HG03342 (cell line): ENCODE measurements around the gene ZSWIM9.

Source experiments
- ATAC-seq: cut with Tn5 transposase; IDR thresholded peaks from one replicate; pipeline ENCODE4 v1.9.1; 2021; ENCODE audit warnings: mild to moderate bottlenecking, moderate library complexity; ENCODE audit not compliant: unreplicated experiment

The ZSWIM9 gene

GRCh38 chr19:48174445-48175030, 4.1 kb downstream of the ZSWIM9 start:
- no peak for ATAC-seq

GRCh38 chr19:48175578-48175977, 5.1 kb downstream of the ZSWIM9 start:
- ATAC-seq = no peak

GRCh38 chr19:48176226-48176625, 5.7 kb downstream of the ZSWIM9 start:
- no peak for ATAC-seq

DNA sequence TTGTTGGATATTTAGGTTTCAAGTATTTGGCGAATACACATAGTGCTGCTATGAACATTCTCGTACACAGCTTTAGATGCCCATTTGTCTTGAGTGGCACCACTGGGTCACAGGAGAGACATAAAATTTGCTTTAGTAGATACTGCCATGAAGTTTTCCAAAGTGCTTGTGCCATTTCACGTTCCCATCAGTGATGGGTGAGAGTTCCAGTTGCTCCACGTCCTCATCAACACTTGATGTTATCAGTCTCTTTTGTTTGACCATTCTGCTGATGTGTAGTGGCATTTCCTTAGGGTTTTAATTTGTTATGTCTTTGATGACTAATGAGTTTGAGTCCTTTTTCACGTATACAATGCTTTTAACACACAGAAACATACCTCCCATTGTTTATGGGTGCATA, 11.0 kb downstream of the ZSWIM9 start:
- ATAC-seq = no peak

- no peak for ATAC-seq
Measured at GRCh38 chr19:48182434-48182833, 12.0 kb downstream of the ZSWIM9 start.

GRCh38 chr19:48183356-48183755, 12.9 kb downstream of the ZSWIM9 start:
- no peak for ATAC-seq

DNA sequence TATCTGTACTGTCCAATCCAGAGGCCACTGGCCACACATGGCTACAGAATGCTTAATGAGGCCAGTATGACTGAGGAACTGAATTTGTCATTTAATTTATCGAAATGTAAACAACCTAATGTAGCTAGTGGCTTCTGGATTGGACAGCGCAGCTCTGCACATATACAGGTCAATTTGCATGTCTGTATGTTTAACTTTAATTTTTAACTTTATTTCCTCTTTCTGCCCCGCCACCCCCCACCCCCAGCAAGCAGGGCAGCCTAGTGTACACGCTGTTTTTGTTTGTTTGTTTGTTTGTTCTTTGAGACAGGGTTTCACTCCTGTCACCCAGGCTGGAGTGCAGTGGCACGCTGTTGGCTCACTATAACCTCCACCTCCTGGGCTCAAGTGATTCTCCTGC, 15.5 kb downstream of the ZSWIM9 start:
- no peak for ATAC-seq

DNA sequence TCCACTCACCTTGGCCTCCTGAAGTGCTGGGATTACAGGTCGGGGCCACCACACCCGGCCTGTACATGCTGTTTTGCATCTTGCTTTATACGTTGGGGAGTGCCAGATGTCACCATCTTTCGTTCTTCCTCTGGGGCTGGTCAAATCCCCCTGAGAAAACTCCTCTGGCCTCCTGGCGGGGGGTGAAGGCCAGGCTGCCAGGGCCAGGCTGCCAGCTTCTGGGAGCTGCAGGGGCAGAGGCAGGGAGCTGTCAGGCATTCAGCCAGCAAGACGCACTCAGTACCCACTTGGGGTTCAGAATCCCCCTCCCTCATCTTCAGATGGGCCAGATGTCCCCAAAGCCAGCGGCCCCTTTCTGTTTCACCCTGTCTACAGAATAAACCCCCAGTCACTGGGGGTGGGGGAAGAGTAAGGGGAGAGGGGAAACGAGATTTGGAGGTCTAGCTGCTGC, 16.1 kb downstream of the ZSWIM9 start:
- ATAC-seq = no peak

DNA sequence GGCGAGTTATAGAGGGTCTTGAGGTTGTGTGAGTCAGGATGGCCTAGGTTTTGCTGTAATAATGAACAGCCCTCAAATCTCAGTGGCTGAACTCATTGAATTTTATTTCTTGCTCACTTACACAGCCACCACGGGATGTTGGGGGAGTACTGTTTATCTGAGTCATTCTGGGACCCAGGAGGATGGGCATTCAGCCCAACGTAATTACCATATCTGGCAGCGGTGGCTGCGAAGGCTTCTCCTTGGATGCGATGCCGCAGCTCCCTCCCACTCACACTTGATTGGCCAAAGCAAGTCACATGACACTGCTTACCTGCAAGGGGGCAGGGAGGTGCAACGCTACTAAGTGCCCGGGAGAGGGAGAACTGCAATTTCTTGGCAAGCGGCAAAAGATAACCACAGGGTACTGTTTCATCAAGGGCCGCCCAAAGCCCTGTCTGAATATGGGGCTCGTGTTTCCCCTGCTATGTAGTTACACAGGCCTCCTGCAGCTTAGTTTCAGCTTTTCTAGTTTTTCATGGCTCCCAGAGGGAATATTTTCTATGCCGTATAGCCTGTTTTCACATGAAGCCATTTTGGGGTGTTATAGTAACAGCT, 19.9 kb downstream of the ZSWIM9 start:
- ATAC-seq = no peak

DNA sequence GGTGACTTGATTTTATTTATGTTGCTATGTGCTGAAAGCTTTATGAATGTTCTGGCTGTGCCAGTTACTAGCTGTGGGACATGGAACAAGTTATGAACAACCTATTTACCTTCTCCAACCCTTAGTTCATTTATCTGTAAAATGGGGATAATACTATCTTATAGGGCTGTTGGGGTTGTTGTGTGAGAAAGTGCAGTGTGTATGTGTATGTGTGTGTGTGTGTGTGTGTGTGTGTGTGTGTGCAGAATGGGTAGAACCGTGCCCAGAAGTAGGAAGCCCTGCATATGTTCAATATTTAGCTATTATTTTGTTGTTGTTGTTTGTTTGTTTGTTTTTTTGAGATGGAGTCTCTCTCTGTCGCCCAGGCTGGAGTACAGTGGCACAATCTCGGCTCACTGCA, 20.4 kb downstream of the ZSWIM9 start:
- no peak for ATAC-seq

DNA sequence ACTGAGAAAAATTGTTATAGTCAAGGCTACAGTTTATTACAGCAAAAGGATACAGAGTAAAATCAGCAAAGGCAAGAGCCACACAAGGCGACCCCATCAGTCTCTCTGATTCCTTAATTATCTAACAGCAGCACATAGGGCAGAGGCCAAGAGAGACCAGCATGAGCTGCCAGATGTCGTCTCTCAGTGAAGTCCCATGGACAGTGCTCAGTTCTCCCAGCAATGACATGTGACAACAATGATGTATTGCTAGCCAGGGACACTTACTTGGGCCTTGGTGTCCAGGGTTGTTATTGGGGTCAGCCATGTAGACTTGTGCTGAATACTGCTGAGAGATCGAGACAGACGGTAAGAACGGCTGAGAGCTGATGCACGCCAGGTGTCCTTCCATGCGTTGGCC, 22.3 kb downstream of the ZSWIM9 start:
- ATAC-seq = no peak

- ATAC-seq = no peak
Measured at GRCh38 chr19:48194041-48194843, 23.8 kb downstream of the ZSWIM9 start.

- no peak for ATAC-seq
Measured at GRCh38 chr19:48194844-48195830, 24.7 kb downstream of the ZSWIM9 start.

- ATAC-seq = no peak
Measured at GRCh38 chr19:48196321-48196763, 25.9 kb downstream of the ZSWIM9 start.

DNA sequence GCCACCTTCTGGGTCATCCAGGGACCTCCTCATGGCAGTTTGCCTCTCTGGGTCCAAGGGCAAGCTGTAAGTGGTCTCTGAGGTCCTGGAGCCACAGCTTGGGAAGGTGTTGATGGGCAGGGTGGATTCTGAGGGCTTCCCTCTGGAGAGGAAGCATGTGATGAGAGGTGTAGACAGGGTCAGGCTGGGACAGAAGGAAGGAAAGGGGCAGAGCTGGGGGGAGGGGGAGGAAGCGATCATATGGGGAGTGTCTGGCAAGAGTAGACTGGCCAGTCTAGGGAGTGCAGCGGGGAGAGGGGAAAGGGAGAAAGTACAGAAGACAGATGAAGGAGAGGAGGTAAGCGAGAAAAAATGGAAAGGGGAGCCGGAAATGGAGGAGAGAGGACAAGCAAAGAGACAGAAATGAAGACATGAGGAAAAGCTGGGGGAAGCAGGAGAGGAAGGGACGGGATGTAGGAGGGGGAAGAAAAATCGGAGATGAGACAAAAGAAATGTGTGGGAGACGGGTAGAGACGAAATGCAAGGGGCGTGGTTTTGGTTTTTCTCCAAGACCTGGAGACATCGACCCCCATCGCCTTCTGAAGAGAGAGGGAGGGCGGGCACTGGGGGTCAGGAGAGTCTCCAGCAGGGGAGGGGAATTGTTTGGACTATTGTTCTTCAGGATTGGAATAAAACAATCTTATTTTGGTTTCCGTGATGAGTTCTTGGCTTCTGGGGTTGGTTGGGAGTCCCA, 26.6 kb downstream of the ZSWIM9 start:
- ATAC-seq = no peak

DNA sequence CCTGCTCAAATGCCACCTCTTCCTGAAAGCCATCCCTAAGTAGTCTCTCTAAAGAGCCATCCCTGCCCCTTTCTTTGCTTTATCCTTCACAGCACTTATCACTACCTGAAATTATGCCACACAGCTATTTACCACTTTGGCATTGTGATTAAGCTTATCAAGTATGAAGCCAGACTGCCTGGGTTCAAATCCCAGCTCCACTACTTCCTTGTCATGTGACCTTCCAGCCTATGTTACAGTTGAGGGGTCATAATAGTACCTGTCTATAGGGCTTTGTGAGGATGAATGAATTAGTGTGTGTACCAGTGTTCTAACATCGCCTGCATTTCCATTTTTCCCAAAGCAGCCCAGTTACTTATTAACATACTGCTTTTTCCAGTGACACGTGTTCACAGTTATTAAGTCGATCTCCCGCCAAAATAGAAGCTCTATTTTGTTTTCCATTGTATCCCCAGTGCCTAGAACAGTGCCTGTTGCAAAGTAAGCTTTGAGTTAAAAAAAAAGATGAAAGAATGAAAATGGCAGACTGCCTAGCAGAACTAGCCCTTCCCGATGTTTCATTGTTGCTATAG, 32.8 kb downstream of the ZSWIM9 start:
- ATAC-seq = no peak

DNA sequence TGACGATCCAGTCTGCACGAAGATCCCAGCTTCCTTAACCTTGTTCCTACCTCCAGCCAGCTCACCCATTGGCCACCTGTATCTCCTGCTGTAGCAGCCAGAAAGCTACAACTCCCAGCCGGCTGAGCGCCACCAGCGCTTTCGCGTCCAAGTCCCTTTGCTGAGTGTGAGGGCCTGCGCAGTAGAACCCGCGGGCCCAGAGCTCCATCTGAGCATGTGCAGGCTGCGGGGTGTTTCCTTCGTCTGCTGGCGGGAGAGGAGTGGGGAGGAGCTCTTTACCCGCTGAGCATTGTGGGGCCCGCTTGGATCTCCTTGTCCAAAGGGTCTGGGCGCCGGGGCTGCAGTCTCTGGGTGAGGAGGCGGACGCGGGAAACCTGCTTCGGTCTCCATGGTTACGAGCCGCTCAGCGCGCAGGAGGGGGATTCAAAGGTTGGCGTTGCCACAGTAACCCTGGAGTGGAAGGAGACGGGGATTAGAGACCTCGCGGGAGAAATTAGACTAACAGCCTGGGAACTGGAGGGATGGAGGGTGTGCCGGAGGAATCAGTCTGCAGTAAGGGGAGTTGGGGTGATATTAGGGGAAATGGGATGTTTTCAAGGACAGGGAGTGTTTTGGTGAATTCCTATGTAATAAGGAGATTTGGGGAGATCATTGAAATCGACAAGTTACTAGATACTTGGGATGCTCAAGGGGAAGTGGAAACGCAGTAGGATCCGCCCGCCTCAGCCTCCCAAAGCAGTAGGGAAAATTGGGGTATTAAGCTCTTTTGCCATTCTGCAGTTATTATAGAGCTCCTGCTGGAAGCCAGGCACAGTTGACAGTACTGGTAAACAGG, 33.5 kb downstream of the ZSWIM9 start:
- ATAC-seq = peak; percentile 91

- no peak for ATAC-seq
Measured at GRCh38 chr19:48206397-48207093, 36.1 kb downstream of the ZSWIM9 start.
